SK-N-SH (cell line): ENCODE measurements around the gene SESN2.

Experiments used
- CTCF ChIP-seq: fragments of 200-600 bp; sonication (generic); IDR thresholded peaks from 2 replicates; pipeline ENCODE4 v1.6.1; 2017; ENCODE audit warnings: antibody characterized with exemption, mild to moderate bottlenecking, moderate library complexity
- TAF1 ChIP-seq: IDR thresholded peaks from 2 replicates; pipeline ENCODE4 v1.6.1; 2012; ENCODE audit warnings: low read depth, mild to moderate bottlenecking, low read length, moderate library complexity, borderline replicate concordance

- TF ChIP-seq CTCF (no peak), TAF1 (no peak)
These were observed 3.0 kb upstream of the SESN2 start for GRCh38 chr1:28256197-28256827.
